Stimulated activated CD8-positive, alpha-beta memory T cell treated with anti-CD3 and anti-CD28 coated beads, Interleukin-4, amount 100 ng/mL, for 48 hours (primary cell): ENCODE results near the gene PTP4A2.
A peak's percentile ranks its signal among the peaks of the same experiment; 100 is the strongest.
"Not testable (repeated sequence)": the region's sequence is repeated elsewhere in the genome, so short reads cannot be mapped to it uniquely, and the experiment has no call there.

Source experiments
- DNase-seq: peaks from one replicate; pipeline ENCODE4 v3.0.0-alpha.2; 2020

Gene PTP4A2

DNA sequence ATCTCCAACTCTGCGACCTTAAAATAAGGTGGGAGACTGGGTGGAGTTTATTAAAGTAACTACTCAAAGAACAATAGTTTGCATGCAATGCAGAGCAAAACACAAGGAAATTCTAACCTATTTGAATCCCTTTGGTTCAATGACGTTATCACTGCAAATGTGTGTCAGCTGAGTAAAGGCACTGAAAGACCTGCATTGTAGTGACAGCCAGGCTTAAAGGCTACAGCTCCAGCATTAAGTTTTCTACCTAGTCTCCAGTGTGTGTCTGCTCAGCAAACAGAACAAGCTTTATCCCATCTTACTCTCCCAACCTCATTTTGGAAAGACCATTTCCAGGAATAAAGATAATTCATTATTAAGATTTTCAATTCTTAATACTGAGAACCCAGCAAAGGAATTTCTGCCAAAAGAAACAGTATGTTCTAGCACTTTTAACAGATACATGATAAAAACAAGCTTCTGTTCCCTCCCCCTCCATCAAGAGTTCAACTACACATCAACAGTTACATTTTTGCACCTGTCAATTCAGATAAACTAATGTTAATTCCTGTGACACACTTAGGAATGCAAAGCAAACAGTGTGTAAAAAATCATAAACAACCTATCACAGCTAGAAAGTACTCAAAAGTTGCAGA, 14.2 kb downstream of the PTP4A2 start:
- DNase-seq: no peak

- no peak for DNase-seq
Measured at GRCh38 chr1:31920956-31921355, 17.2 kb downstream of the PTP4A2 start.

DNA sequence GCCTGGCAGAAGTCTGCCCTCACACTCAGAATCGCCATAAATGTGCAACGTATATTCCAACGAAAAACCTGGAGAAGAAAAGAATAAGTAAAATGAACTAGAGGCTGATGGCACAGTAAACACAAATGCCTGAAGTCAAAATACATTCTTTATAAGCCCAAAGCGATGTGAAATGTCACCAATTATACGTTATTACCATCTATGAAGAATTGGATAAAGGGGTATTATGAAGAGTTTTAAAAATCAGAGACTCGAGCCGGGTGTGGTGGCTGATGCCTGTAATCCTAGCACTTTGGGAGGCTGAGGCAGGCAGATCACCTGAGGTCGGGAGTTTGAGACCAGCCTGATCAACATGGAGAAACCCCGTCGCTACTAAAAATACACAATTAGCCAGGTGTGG, 18.6 kb downstream of the PTP4A2 start:
- DNase-seq: no peak

DNA sequence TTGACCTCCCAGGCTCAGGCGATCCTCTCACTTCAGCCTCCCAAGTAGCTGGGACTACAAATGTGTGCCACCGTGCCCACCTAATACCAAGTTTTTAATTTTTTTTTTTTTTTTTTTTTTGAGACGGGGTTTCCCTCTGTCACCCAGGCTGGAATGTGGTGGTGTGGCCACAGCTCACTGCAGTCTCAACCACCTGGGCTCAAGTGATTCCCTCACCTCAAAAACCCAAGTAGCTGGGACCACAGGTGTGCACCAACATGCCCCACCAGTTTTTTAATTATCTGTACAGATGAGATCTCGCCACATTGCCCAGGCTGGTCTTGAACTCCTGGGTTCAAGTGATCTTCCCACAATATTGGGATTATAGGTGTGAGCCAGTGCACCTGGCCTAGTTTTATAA, 22.7 kb downstream of the PTP4A2 start:
- DNase-seq: no peak

- no peak for DNase-seq
Measured at GRCh38 chr1:31913968-31914367, 24.2 kb downstream of the PTP4A2 start.

GRCh38 chr1:31912839-31913239, 25.3 kb downstream of the PTP4A2 start:
- no peak for DNase-seq

DNA sequence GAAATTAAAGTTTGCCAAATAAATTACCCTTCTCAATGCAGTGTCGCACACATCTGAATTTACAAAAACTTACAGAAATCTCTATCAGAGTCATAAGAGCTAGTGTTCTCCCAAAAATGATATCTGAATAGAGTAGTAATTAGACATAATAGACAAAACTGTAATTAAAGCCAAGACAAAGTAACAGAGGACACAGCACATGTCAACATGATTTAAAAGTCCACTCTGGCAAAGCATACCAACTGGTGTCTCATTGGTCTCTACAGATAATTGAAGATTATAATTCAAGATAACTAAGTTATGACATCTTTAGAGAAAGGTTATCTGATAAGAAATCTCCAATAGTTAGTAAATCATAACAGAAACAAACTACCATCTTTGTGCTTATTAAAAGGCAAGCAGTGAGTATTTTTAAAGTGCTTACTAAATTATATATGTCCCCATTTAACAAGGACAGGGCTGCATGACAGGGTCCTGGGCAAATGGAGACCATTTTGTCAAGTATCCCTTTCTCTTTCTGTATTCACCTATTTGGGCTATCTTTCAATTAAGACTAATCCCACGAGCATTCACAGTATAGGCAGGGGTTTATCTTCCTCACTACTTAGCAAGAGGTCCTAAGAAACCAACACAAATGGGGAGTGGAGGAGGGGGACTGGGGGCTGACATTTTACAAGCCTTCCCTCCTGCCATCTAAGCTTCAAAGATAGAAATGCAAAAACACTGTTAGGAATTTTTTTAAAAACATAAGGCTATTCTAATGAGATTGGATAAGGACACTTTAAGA, 26.0 kb downstream of the PTP4A2 start:
- DNase-seq: no peak

DNA sequence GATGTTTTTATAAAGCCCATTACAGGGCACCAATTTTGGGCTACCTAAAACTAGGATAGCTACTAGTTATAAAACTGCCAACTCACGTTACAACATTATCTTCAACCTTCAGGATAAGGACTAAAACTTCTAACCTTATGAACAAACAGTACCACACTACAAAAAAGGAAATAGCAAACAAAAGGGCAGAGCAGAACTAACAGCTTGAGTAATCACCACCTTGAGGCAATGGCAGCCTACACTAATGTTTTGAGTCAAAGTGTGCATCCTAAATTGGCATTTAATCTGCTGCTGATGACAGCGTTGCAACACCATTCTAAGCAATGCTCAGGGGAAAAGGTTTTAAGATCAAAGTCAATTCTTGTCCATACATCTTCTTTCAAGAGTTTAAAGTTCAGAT, 27.2 kb downstream of the PTP4A2 start:
- no peak for DNase-seq

GRCh38 chr1:31909691-31910090, 28.5 kb downstream of the PTP4A2 start:
- no peak for DNase-seq

GRCh38 chr1:31906557-31906956, 31.6 kb downstream of the PTP4A2 start:
- no peak for DNase-seq

- no peak for DNase-seq
Measured at GRCh38 chr1:31905681-31906080, 32.5 kb downstream of the PTP4A2 start.

DNA sequence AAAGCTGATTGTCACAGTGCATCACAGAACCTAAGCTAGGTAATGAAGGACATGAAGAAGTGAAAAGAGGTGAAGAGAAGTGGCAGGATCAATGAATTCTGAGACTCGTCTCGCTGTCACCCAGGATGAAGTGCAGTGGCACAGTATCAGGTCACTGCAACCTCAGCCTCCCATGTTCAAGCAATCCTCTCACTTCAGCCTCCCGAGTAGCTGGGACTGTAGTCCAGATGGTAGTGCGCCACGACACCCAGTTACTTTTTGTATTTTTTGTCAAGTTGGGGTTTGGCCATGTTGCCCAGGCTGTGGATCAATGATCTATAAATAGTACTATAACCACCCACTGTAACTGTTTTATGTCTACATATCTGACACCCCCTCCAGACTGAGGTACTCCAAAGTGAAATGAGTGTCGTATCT, 33.1 kb downstream of the PTP4A2 start:
- no peak for DNase-seq

DNA sequence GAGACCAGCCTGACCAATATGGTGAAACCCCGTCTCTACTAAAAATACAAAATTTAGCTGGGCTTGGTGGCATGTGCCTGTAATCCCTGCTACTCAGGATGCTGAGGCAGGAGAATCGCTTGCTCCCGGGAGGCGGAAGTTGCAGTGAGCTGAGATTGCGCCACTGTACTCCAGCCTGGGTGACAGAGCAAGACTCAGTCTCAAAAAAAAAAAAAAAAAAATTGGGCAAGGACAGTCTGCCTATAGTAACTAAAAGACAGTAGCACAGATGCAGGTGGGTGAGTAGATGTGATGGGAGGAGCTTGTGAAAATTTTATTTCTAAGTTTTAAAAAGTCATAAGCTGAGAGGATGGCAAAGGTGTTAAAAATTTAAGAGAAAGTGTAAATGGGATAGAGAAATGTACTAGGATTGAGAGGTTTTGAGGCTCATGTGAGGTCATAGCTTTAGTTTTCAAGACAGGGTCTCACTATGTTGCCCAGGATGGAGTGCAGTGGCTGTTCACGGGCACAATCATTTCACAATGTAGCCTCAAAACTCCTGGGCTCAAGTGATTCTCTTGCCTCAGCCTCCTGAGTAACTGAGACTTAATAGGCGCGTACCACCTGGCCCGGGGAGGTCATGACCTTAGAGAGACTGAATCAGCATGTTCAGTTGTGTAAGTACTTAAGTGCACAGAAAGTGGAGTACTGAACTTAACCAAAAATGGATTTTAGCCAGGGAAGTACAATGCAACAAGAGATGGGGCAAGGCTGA, 33.7 kb downstream of the PTP4A2 start:
- DNase-seq: no peak

GRCh38 chr1:31902510-31902860, 35.7 kb downstream of the PTP4A2 start:
- no peak for DNase-seq

DNA sequence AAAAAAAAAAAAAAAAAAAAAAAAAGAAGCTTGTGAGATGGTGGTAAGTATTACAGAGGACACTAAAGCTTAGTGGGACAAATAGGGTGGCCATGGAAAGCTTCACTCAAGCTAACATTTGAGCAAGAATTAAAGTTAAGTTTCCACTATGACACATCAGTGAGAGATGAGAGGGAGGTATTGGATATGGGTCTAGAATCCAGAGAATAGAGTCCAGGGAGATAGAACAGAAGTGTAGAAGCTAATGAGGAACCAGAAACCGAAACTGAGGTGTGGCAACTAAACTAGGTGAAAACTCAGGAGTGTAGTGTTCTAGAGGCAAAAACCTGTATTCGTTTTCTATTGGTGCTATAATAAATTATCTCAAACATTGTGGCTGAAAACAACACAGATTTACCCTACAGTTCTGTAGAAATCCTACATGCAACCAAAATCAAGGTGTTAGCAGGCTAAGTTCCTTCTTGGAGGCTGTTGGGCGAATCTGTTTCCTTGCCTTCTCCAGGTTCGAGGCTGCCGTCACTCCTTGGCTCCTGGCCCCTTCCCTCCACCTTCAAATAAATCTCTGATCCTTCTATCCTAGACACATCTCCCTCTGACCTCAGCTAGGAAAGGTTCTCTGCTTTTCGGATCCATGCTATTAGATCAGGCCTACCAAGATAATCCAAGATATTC, 36.2 kb downstream of the PTP4A2 start:
- no peak for DNase-seq

GRCh38 chr1:31900790-31901189, 37.4 kb downstream of the PTP4A2 start:
- DNase-seq: no peak

GRCh38 chr1:31897526-31898100, 40.6 kb downstream of the PTP4A2 start:
- no peak for DNase-seq

DNA sequence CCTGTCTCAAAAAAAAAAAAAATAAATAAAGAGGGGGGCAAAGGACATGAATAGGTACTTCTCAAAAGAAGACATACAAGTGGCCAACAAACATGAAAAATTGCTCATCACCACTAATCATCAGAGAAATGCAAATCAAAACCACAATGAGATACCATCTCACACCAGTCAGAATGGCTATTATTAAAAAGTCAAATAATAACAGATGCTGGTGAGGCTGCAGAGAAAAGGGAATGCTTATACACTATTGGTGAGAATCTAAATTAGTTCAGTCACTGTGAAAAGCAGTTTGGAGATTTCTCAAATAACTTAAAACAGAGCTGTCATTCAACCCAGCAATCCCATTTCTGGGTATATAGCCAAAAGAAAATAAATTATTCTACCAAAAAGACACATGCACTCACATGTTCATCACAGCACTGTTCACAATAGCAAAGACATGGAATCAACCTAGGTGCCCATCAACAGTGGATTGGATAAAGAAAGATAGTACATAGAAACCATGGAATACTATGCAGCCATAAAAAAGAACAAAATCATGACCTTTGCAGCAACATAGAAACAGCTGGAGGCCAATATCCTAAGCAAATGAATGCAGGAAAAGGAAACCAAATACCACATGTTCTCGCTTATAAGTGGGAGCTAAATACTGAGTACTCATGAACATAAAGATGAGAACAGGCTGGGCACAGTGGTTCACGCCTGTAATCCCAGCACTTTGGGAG, 42.5 kb downstream of the PTP4A2 start:
- not testable (repeated sequence) for DNase-seq

GRCh38 chr1:31891280-31891679, 46.9 kb downstream of the PTP4A2 start:
- peak; percentile 58 for DNase-seq

DNA sequence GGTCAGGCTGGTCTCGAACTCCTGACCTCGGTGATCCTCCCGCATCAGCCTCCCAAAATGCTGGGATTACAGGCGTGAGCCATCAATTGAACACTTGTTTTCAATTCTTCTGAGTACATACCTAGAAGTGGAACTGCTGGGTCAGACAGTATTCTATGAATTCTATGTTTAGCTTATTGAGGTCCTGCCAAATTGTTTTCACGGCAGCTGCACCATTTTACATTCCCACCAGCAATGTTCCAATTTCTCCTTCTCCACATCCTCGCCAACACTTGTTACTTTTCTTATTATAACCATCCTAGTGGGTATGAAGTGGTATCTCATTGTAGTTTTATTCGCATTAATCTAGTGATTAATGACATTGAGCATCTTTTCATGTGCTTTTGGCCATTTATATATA, 49.9 kb downstream of the PTP4A2 start:
- DNase-seq: no peak

DNA sequence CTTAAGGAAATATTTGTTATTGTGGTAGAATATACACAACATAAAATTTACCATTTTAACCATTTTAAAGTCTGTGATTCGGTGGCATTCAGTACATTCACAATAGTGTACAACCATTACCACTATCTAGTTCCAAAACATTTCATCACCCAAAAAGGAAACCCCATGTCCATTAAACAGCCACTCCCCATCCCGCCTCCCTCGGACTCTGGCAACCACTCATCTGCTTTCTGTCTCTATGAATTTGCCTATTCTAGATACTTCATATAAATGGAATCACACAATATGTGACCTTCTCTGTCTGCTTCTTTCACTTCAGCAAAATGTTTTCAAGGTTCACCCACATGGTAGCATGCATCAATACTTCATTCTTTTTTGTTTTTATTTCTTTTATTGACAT, 51.3 kb downstream of the PTP4A2 start:
- no peak for DNase-seq

DNA sequence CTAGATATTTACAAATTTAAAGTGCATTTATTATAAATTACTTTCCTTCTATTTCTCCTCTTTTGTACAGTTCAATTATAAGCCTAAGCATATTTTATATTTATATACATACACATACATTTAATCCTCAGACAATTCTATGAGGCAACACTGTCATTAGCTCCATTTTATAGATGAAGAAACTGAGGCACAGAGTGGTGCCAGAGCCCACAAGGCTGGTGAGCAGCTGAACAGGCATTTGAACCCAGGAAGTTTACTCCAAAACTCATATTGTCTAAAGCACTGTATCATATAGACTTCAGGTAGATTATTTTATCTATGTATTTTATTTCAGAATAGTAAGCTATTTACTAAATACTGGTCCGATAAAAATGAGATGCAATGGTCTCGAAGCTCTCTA, 52.3 kb downstream of the PTP4A2 start:
- no peak for DNase-seq
